SK-N-MC (cell line): ENCODE data around the gene TMEM184B.

Experiments used
- DNase-seq: peaks from one replicate; pipeline ENCODE4 v3.0.0-alpha.2; 2011; ENCODE audit warnings: low read depth, low spot score
- H3K27ac ChIP-seq: fragments of 200-600 bp; sonication (generic); 2 replicates; pipeline ENCODE4 v1.5.1; 2016; ENCODE audit warnings: mixed run types
- H3K36me3 ChIP-seq: fragments of 200-600 bp; sonication (generic); 2 replicates; pipeline ENCODE4 v1.6.1; 2017; ENCODE audit warnings: antibody characterized with exemption, low read length, mixed read lengths; ENCODE audit not compliant: insufficient read depth
- H3K4me3 ChIP-seq: fragments of 200-600 bp; sonication (generic); 2 replicates; pipeline ENCODE4 v1.5.1; 2016
- H3K9ac ChIP-seq: fragments of 200-600 bp; sonication (generic); 2 replicates; pipeline ENCODE4 v1.8.0; 2017; ENCODE audit warnings: mixed run types, mixed read lengths; ENCODE audit not compliant: insufficient read length
- H3K9me3 ChIP-seq: fragments of 200-600 bp; sonication (generic); 2 replicates; pipeline ENCODE4 v1.6.1; 2017; ENCODE audit warnings: low read depth, mild to moderate bottlenecking, antibody characterized with exemption, low read length, moderate library complexity, mixed read lengths
- EZH2 ChIP-seq: fragments of 200-600 bp; sonication (generic); IDR thresholded peaks from one replicate; pipeline ENCODE4 v1.6.1; 2017; ENCODE audit warnings: antibody characterized with exemption
- FOXP2 ChIP-seq: optimal IDR thresholded peaks from 2 replicates; pipeline ENCODE3; 2011; ENCODE audit warnings: mild to moderate bottlenecking, moderate library complexity; ENCODE audit not compliant: insufficient read depth; ENCODE audit errors: extremely low read length, control extremely low read depth
- POLR2AphosphoS5 ChIP-seq: IDR thresholded peaks from 2 replicates; pipeline ENCODE4 v1.6.1; 2012; ENCODE audit warnings: mild to moderate bottlenecking, low read depth, low read length, borderline replicate concordance

The TMEM184B gene

GRCh38 chr22:38291201-38291777 lies 18.5 kb upstream of the TMEM184B start:
- no peak for DNase-seq
- H3K36me3 ChIP-seq = peaks cover 54% of the 10 kb centered on the region; the same call in 1 of the 2 replicates
- no peak overlapping the region for H3K9ac ChIP-seq
- no peak overlapping the region for H3K4me3 ChIP-seq
- TF ChIP-seq EZH2 = no peak
- TF ChIP-seq POLR2AphosphoS5 = peak; percentile 37; the same call in 1 of the 2 replicates
- H3K9me3 ChIP-seq = no peaks in the 10 kb centered on the region
- no peak overlapping the region for H3K27ac ChIP-seq

- H3K9me3 ChIP-seq = no peaks in the 10 kb centered on the region
- no peak overlapping the region for H3K9ac ChIP-seq
- H3K36me3 ChIP-seq = peaks cover 44% of the 10 kb centered on the region; the same call in 1 of the 2 replicates
- H3K27ac ChIP-seq = no peak overlapping the region
- TF ChIP-seq FOXP2 (no peak), EZH2 (no peak), POLR2AphosphoS5 (no peak)
- H3K4me3 ChIP-seq = no peak overlapping the region
- no peak for DNase-seq
These were observed 17.5 kb upstream of the TMEM184B start for GRCh38 chr22:38290347-38290746.

- Histone ChIP-seq H3K36me3 (peaks cover 37% of the 10 kb centered on the region; the same call in 1 of the 2 replicates), H3K4me3 (no peak overlapping the region), H3K27ac (no peak overlapping the region), H3K9me3 (no peaks in the 10 kb centered on the region), H3K9ac (no peak overlapping the region)
- TF ChIP-seq POLR2AphosphoS5 (peak; percentile 49), EZH2 (no peak)
- DNase-seq = no peak
These were observed 16.8 kb upstream of the TMEM184B start for GRCh38 chr22:38289583-38290082.

- no peak for DNase-seq
- H3K4me3 ChIP-seq = no peak overlapping the region
- peaks cover 12% of the 10 kb centered on the region; the same call in 1 of the 2 replicates for H3K36me3 ChIP-seq
- TF ChIP-seq FOXP2 (no peak), POLR2AphosphoS5 (peak; percentile 36; the same call in 1 of the 2 replicates)
- no peaks in the 10 kb centered on the region for H3K9me3 ChIP-seq
- no peak overlapping the region for H3K27ac ChIP-seq
- no peak overlapping the region for H3K9ac ChIP-seq
These were observed 14.3 kb upstream of the TMEM184B start for GRCh38 chr22:38286915-38287669.

GRCh38 chr22:38285018-38285417 lies 12.2 kb upstream of the TMEM184B start:
- no peaks in the 10 kb centered on the region for H3K9me3 ChIP-seq
- no peak for TF ChIP-seq FOXP2
- TF ChIP-seq POLR2AphosphoS5 = no peak
- no peak for TF ChIP-seq EZH2
- peaks cover 2% of the 10 kb centered on the region; the same call in 1 of the 2 replicates for H3K36me3 ChIP-seq
- no peak overlapping the region for H3K4me3 ChIP-seq
- H3K27ac ChIP-seq = no peak overlapping the region
- no peak overlapping the region for H3K9ac ChIP-seq
- no peak for DNase-seq

GRCh38 chr22:38284042-38284402 lies 11.2 kb upstream of the TMEM184B start:
- Histone ChIP-seq H3K27ac (no peak overlapping the region), H3K9ac (no peak overlapping the region), H3K9me3 (no peaks in the 10 kb centered on the region), H3K4me3 (no peak overlapping the region), H3K36me3 (no peaks in the 10 kb centered on the region)
- no peak for DNase-seq
- TF ChIP-seq FOXP2 (no peak), EZH2 (no peak), POLR2AphosphoS5 (no peak)

- H3K27ac ChIP-seq = no peak overlapping the region
- TF ChIP-seq POLR2AphosphoS5 = no peak
- no peak for TF ChIP-seq EZH2
- TF ChIP-seq FOXP2 = no peak
- DNase-seq = no peak
These were observed 9.6 kb upstream of the TMEM184B start for GRCh38 chr22:38282397-38282796.

GRCh38 chr22:38276166-38276565 lies 3.4 kb upstream of the TMEM184B start:
- Histone ChIP-seq H3K9me3 (no peaks in the 10 kb centered on the region), H3K36me3 (no peaks in the 10 kb centered on the region), H3K27ac (no peak overlapping the region), H3K9ac (no peak overlapping the region), H3K4me3 (no peak overlapping the region)
- TF ChIP-seq POLR2AphosphoS5 (no peak), FOXP2 (no peak), EZH2 (no peak)
- DNase-seq = no peak

More at GRCh38 chr22:38282397-38282796, 9.6 kb upstream of the TMEM184B start:
- Histone ChIP-seq H3K36me3 (no peaks in the 10 kb centered on the region), H3K9ac (no peak overlapping the region), H3K9me3 (no peaks in the 10 kb centered on the region), H3K4me3 (no peak overlapping the region)
